GM18511 (cell line): ENCODE data around the gene CHRNE.
"Not testable (repeated sequence)": the region's sequence is repeated elsewhere in the genome, so short reads cannot be mapped to it uniquely, and the experiment has no call there.

Experiments
- ATAC-seq: cut with Tn5 transposase; IDR thresholded peaks from one replicate; pipeline ENCODE4 v1.9.1; 2021; ENCODE audit warnings: mild to moderate bottlenecking, moderate library complexity; ENCODE audit not compliant: unreplicated experiment

The CHRNE gene

DNA sequence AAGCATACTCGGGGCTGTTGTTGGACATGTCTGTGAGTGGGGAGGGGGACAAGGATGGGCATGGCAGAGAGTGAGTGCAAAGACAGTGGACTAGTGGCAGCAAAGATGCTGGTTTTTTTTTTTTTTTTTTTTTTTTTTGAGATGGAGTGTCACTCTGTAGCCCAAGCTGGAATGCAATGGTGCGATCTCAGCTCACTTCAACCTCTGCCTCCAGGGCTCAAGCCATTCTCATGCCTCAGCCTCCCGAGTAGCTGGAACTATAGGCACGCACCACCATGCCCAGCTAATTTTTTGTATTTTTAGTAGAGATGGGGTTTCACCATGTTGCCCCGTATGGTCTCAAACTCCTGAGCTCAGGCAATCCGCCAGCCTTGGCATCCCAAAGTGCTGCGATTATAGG lies 45.6 kb downstream of the CHRNE start:
- ATAC-seq = not testable (repeated sequence)

DNA sequence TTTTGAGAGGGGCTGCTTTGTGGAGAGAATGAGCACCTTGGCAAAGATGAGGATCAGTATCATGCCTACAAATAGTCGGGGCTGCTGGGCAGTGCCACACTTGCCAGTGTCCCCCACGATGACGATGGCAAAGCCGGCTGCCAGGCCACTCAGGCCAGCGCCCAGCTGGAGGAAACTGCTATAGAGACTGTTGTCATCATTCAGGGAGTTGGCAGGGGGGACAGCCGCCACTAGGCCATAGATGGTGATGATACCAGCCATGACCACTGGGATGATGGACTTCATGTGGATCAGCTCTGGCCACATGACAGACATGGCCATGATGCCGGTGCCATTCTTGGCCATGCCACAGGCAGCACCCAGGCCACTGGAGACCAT lies 46.0 kb downstream of the CHRNE start:
- ATAC-seq = no peak

GRCh38 chr17:4856271-4856936 lies 46.5 kb downstream of the CHRNE start:
- no peak for ATAC-seq

- ATAC-seq = no peak
These were observed 48.7 kb downstream of the CHRNE start for GRCh38 chr17:4854111-4854681.

DNA sequence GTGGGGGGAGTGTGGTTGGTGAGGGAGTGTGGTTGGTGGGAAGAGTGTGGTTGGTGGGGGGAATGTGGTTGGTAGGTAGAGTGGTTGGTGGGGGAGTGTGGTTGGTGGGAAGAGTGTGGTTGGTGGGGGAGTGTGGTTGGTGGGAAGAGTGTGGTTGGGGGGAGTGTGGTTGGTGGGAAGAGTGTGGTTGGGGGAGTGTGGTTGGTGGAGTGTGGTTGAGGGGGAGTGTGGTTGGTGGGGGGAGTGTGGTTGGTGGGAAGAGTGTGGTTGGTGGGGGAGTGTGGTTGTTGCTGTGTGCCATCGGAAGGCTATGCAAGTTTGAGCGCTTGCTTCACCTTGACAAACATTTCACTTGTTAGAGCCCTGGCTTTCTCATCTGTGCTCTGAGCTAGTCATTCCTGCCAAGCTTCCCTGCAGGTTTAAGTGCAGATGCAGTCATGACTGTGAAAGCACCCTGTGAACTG lies 49.7 kb downstream of the CHRNE start:
- ATAC-seq = no peak

- no peak for ATAC-seq
These were observed 50.2 kb downstream of the CHRNE start for GRCh38 chr17:4852567-4853207.

DNA sequence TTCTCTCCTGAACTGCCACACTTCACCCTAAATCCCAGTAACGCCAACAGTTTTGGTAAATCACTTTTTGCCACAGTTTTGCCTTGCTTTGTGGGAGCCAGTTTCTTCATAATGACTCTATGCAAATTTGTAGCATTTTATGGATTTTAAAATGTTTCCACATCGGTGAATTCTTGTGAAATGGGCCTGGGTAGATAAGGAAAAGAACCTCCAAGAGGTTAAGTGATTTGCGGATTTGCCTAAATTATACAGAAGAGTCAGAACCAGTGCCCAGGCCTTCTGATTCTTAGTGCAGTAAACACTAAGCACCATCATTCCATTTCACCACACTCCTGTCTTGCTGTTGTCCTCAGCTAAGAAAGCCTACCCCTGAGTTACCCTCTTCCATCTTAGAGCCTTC lies 51.8 kb downstream of the CHRNE start:
- no peak for ATAC-seq

DNA sequence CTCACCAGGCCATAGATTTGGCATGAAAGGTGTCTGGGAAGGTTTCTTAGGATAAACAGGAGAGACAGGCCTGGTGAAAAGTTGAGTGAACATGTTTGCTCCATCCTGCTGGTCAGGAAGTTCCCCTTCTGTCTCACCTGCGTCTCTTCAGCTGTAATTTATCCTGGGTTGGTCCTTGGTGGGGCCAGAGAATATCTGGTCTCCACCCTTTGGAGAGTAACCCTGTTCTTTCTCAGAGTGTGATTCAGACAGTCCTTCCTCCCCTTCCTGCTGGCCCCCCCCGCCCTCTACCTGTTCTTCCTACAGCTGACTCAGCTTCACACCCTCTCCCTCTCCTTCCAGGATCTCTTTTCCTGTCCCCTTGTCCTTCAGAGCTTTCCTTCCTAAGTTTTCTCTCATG lies 52.7 kb downstream of the CHRNE start:
- no peak for ATAC-seq

DNA sequence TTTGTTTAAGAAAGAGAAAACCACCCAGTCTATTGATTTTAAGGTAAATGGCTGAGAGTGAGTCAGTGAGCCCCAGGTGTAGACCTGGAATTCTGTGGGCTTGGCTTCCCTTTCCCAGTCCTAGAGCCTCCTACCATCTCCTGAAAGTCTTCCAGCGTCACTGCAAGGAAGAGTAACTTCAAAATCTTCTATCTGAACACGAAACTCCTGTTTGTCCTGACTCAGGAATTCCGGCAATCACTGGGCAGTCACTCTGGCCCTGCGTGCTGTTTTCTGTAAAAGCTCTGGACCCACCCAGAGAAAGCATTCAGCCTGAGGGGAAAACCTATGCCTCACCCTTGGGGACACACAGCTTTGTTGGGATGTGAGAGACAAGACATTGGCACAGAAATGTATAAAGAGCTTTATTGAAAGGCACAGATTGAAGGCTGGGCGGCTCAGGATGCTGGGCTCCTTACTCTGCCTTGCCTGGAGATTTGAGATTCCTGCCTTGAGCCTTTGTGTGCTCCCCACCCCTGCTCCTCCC lies 53.8 kb downstream of the CHRNE start:
- ATAC-seq = no peak
